PC-9 (cell line): ENCODE measurements around the gene CPT1B.

ENCODE experiments used
- CTCF ChIP-seq: fragments of 200-600 bp; sonication (generic); conservative IDR thresholded peaks from 2 replicates; pipeline ENCODE4 v1.6.1; 2017; ENCODE audit warnings: mixed run types, antibody characterized with exemption, mild to moderate bottlenecking, moderate library complexity
- EZH2 ChIP-seq: fragments of 200-600 bp; sonication (generic); IDR thresholded peaks from 2 replicates; pipeline ENCODE4 v1.8.0; 2017; ENCODE audit warnings: antibody characterized with exemption, low read depth

DNA sequence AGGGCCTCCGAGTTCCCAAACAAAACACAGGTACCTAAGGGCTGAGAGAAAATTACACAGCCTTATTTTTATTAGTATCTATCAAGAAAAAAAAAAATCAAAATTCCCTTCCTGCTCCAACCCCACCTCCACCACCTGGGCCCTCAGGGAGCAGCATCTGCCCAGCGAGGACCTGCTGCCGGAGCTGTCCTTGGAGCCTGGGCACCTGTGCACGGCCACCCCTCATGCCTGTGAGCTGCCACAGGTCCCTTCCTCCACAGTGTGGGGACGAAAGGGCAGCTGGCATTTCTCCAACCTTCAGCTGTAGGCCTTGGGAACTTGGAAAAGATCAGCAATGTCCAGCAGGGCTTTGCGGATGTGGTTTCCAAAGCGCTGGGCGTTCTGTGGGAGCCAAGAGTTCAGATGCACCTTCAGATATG is 9.2 kb downstream of the CPT1B start:
- TF ChIP-seq CTCF (no peak), EZH2 (no peak)
